Panc1 (cell line): ENCODE data around the gene FZD2. TPM values are rescaled to one million over a fixed set of nuclear protein-coding genes. Genes with fewer than 3 reads are reported as not detected.

Experiments
- ATAC-seq: fragments of 200-7000 bp; cut with Tn5 transposase; 2 replicates; pipeline ENCODE4 v1.9.1; 2020; ENCODE audit warnings: mild to moderate bottlenecking, moderate library complexity
- BruUV-seq: library from RNA; stranded (reverse); fragments of 400-500 nt; replicated peaks from 2 replicates; lab custom pipeline; 2021; lab: Mats Ljungman, UMichigan
- CTCF ChIA-PET: fragments of 300-600 bp; sonication (Branson Sonifier 250); formaldehyde crosslinking; loops from one replicate; lab custom pipeline; 2022; ENCODE audit warnings: antibody characterized with exemption; lab: Charles Lee
- POLR2A ChIA-PET: fragments of 300-600 bp; sonication (Branson Sonifier 250); formaldehyde crosslinking; loops from one replicate; lab custom pipeline; 2022; ENCODE audit warnings: antibody characterized with exemption; lab: Charles Lee
- DNase-seq: peaks from one replicate; pipeline ENCODE4 v3.0.0-alpha.2; 2010; ENCODE audit warnings: low read depth, low spot score
- H3K27ac ChIP-seq: 2 replicates; pipeline ENCODE4 v1.5.1; 2011; ENCODE audit warnings: mild to moderate bottlenecking, low read length, inconsistent platforms
- H3K27me3 ChIP-seq: fragments of 200-500 bp; sonication (Bioruptor generic); 2 replicates; pipeline ENCODE4 v1.6.0; 2014; ENCODE audit warnings: low read length, inconsistent platforms; ENCODE audit not compliant: control insufficient read depth, insufficient read depth
- H3K36me3 ChIP-seq: fragments of 200-500 bp; sonication (Bioruptor generic); 2 replicates; pipeline ENCODE4 v1.5.1; 2014; ENCODE audit warnings: inconsistent platforms, mild to moderate bottlenecking, low read length, moderate library complexity; ENCODE audit not compliant: control insufficient read depth, insufficient read depth
- H3K4me1 ChIP-seq: 2 replicates; pipeline ENCODE4 v1.5.1; 2011; ENCODE audit warnings: inconsistent platforms, mild to moderate bottlenecking, low read length, moderate library complexity; ENCODE audit not compliant: control insufficient read depth, insufficient read depth
- H3K4me3 ChIP-seq, 2 experiments: 2 replicates each; pipeline ENCODE4 v1.5.1; 2011 to 2012; ENCODE audit warnings: low read depth in 2 of 2, low read length in 2 of 2, mild to moderate bottlenecking in 2 of 2, inconsistent platforms in 1 of 2, moderate library complexity in 1 of 2
- H3K9me3 ChIP-seq: fragments of 200-500 bp; sonication (Bioruptor generic); 2 replicates; pipeline ENCODE4 v1.5.1; 2014; ENCODE audit warnings: low read depth, mild to moderate bottlenecking, inconsistent platforms, low read length, moderate library complexity; ENCODE audit not compliant: control insufficient read depth, insufficient read depth
- CTCF ChIP-seq: fragments of 450-650 bp; IDR thresholded peaks from 2 replicates; pipeline ENCODE4 v1.5.1; 2017; ENCODE audit warnings: mild to moderate bottlenecking
- POLR2AphosphoS5 ChIP-seq: IDR thresholded peaks from 2 replicates; pipeline ENCODE4 v1.6.1; 2012; ENCODE audit warnings: mild to moderate bottlenecking, low read depth, low read length, moderate library complexity
- REST ChIP-seq, 2 experiments: IDR thresholded peaks; 2 replicates each; pipeline ENCODE4 v1.6.1; 2011 to 2012; ENCODE audit warnings: low read depth in 2 of 2, control low read depth in 1 of 2, low read length in 1 of 2, mild to moderate bottlenecking in 1 of 2, moderate library complexity in 1 of 2; ENCODE audit not compliant: insufficient read depth in 1 of 2
- SIN3A ChIP-seq: IDR thresholded peaks from 2 replicates; pipeline ENCODE4 v1.6.1; 2012; ENCODE audit warnings: low read depth, mild to moderate bottlenecking, low read length, moderate library complexity, borderline replicate concordance; ENCODE audit not compliant: insufficient read depth
- TCF7L2 ChIP-seq: IDR thresholded peaks from 2 replicates; pipeline ENCODE4 v1.6.1; 2011; ENCODE audit warnings: mild to moderate bottlenecking, low read depth, low read length, inconsistent platforms
- in situ Hi-C: cut with HindIII; loops from 2 replicates; pipeline ENCODE4 v1.10.0; 2016; ENCODE audit warnings: low sequenced_read_pairs, low pct_unique_long_range_greater_than_20kb
- intact Hi-C: fragments of 100-400 bp; cut with micrococcal nuclease; formaldehyde crosslinking; loops from one replicate; pipeline ENCODE4 v1.10.0; 2022; ENCODE audit not compliant: unreplicated experiment
- total RNA-seq: library from RNA; stranded (reverse); gene quantifications from one replicate; pipeline ENCODE4 v1.2.1, GENCODE V29; 2021; ENCODE audit not compliant: unreplicated experiment

FZD2 gene
- total RNA-seq, 1 experiment from 2014 or later: 35.4 TPM

- Histone ChIP-seq H3K4me1 (no peaks in the 10 kb centered on the region), H3K36me3 (no peaks in the 10 kb centered on the region), H3K27me3 (no peaks in the 10 kb centered on the region), H3K9me3 (no peaks in the 10 kb centered on the region), H3K4me3 (no peak overlapping the region), H3K27ac (no peak overlapping the region)
- in situ Hi-C loops (no loop called here), intact Hi-C loops (no loop called here)
- TF ChIP-seq REST (IDR thresholded peaks at IDR 0.05; ENCODE audit: insufficient read depth in 1 of 2, low read depth in 2 of 2, low read length in 1 of 2) (no peak), CTCF (no peak), TCF7L2 (no peak), POLR2AphosphoS5 (no peak)
- POLR2A ChIA-PET: no interaction called here
- CTCF ChIA-PET: no interaction called here
- ATAC-seq: no peak
- BruUV-seq: no TSS peak
- DNase-seq: no peak
These were observed 29.3 kb upstream of the FZD2 start for GRCh38 chr17:44527954-44528353.

GRCh38 chr17:44529864-44530263, 27.4 kb upstream of the FZD2 start:
- ChIA-PET POLR2A (no interaction called here), CTCF (no interaction called here)
- H3K9me3 ChIP-seq: no peaks in the 10 kb centered on the region
- H3K4me3 ChIP-seq: no peak overlapping the region
- H3K27ac ChIP-seq: no peak overlapping the region
- BruUV-seq: no TSS peak
- no peak for TF ChIP-seq REST (IDR thresholded peaks at IDR 0.05; ENCODE audit: insufficient read depth in 1 of 2, low read depth in 2 of 2, low read length in 1 of 2)
- TF ChIP-seq CTCF: no peak
- TF ChIP-seq POLR2AphosphoS5: no peak
- no peak for TF ChIP-seq SIN3A
- no peak for TF ChIP-seq TCF7L2
- H3K4me1 ChIP-seq: no peaks in the 10 kb centered on the region; the same call in 1 of the 2 replicates
- DNase-seq (no peak), ATAC-seq (no peak)
- no peaks in the 10 kb centered on the region for H3K27me3 ChIP-seq
- in situ Hi-C loops (no loop called here), intact Hi-C loops (no loop called here)
- H3K36me3 ChIP-seq: no peaks in the 10 kb centered on the region
